ENCODE results near the gene IL32. TPM values are rescaled to one million over a fixed set of nuclear protein-coding genes. Genes with fewer than 3 reads are reported as not detected.

Gene IL32
- total and polyA plus RNA-seq, 9 of the 15 experiments (the other 6 are each of a cell fraction or from before 2014, with no cell fraction given) = 0.21 to 2.2 (median 0.37) TPM; not detected in 3

- TF ChIP-seq SREBF1 (IDR thresholded peaks at IDR 0.05; ENCODE audit: borderline replicate concordance, low read depth, low read length) (no peak), PTBP1 (IDR thresholded peaks at IDR 0.05; ENCODE audit: low read depth, low read length) (0 out of 2 replicates have a peak, but pooled peaks have one; percentile 42), ZBTB7A (IDR thresholded peaks at IDR 0.05; ENCODE audit: borderline replicate concordance, control insufficient read depth, low read depth, low read length) (0 out of 2 replicates have a peak, but pooled peaks have one; percentile 7)
Measured at GRCh38 chr16:3028716-3029319, 36.6 kb upstream of the IL32 start (continued).

GRCh38 chr16:3029491-3030221 lies 35.8 kb upstream of the IL32 start:
- peak overlapping the region; percentile 23; the same call in 1 of the 2 replicates for H3K4me3 ChIP-seq
- WGBS (ENCODE audit: insufficient coverage, low coverage, missing lambda C conversion rate) = 6% methylated on average over 54 of the region's 59 CpGs
- peak overlapping the region; percentile 71 for H2AFZ ChIP-seq (ENCODE audit: low read depth, low read length)
- peaks cover 20 to 51% of the 10 kb centered on the region in 2 experiments; a peak in 4 of 5 replicates for H3K27me3 ChIP-seq (ENCODE audit: control insufficient read depth in 2 of 2, insufficient read depth in 2 of 2, low read length in 2 of 2)
- in situ Hi-C loops (cut with MboI) = no loop called here
- intact Hi-C loops (cut with micrococcal nuclease) = loop anchor here (10.0 kb wide), 1 partner anchor 65 kb away; the partner anchor contains the start of genes KREMEN2 and PAQR4
- H4K20me1 ChIP-seq (replicated peaks; ENCODE audit: control insufficient read depth, insufficient read depth, low read length) = peaks cover 3% of the 10 kb centered on the region; the same call in 1 of the 2 replicates
- H3K9me1 ChIP-seq (ENCODE audit: control insufficient read depth, insufficient read depth, low read length) = no peaks in the 10 kb centered on the region
- DNase-seq (ENCODE audit: extremely low read depth in 1 of 4, low spot score in 3 of 4) = peak; percentile 59 to 80 (median 62)
- H3K4me2 ChIP-seq (ENCODE audit: insufficient read depth, low read length) = peak overlapping the region; percentile 67
- H3K9ac ChIP-seq (ENCODE audit: insufficient read depth in 1 of 2, low read depth in 2 of 2, low read length in 2 of 2) = peak overlapping the region; percentile 40 to 89; a peak in 3 of 4 replicates
- no TSS peak for BruUV-seq (replicated peaks)
- no peaks in the 10 kb centered on the region for H3K9me3 ChIP-seq (replicated peaks; ENCODE audit: control insufficient read depth, insufficient read depth, low read depth, low read length)
- FAIRE-seq = peak; percentile 29
- peak; percentile 69 for ATAC-seq
- H3K79me2 ChIP-seq (ENCODE audit: control insufficient read depth, insufficient read depth, low read length) = peaks cover 5% of the 10 kb centered on the region; the same call in 1 of the 3 replicates
- peaks cover 15 to 62% of the 10 kb centered on the region in 2 experiments for H3K4me1 ChIP-seq (replicated peaks in 1 of 2; ENCODE audit: control insufficient read depth in 2 of 2, insufficient read depth in 2 of 2, low read length in 2 of 2)
- POLR2A ChIA-PET = interaction anchor here (0.6 to 2.2 kb wide), 6 partner anchors 7 to 120 kb away, joined by 3 to 13 read pairs (median 3); partner anchors contain the start of genes HCFC1R1, THOC6 and TNFRSF12A
- H3K27ac ChIP-seq (ENCODE audit: extremely low read depth, low read depth, low read length) = no peak overlapping the region
- peaks cover 24% of the 10 kb centered on the region; the same call in 2 of the 3 replicates for H3K36me3 ChIP-seq (ENCODE audit: control insufficient read depth, insufficient read depth, low read length)
- CTCF ChIA-PET (ENCODE audit: low intra/inter-chr PET ratio) = no interaction called here
- TF ChIP-seq, protein P1, sequence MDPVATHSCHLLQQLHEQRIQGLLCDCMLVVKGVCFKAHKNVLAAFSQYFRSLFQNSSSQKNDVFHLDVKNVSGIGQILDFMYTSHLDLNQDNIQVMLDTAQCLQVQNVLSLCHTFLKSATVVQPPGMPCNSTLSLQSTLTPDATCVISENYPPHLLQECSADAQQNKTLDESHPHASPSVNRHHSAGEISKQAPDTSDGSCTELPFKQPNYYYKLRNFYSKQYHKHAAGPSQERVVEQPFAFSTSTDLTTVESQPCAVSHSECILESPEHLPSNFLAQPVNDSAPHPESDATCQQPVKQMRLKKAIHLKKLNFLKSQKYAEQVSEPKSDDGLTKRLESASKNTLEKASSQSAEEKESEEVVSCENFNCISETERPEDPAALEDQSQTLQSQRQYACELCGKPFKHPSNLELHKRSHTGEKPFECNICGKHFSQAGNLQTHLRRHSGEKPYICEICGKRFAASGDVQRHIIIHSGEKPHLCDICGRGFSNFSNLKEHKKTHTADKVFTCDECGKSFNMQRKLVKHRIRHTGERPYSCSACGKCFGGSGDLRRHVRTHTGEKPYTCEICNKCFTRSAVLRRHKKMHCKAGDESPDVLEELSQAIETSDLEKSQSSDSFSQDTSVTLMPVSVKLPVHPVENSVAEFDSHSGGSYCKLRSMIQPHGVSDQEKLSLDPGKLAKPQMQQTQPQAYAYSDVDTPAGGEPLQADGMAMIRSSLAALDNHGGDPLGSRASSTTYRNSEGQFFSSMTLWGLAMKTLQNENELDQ (CRISPR knock-in tag; IDR thresholded peaks at IDR 0.05; ENCODE audit: borderline replicate concordance) = no peak
- TF ChIP-seq ETV1 (tag; conservative IDR thresholded peaks at IDR 0.05; ENCODE audit: low read depth) (no peak), FOXK1 (CRISPR knock-in tag; IDR thresholded peaks at IDR 0.05; ENCODE audit: borderline replicate concordance) (no peak), NR2C2 (CRISPR knock-in tag; IDR thresholded peaks at IDR 0.05) (no peak), NR2C2 (tag; IDR thresholded peaks at IDR 0.05) (no peak), ETS2 (tag; IDR thresholded peaks at IDR 0.05; ENCODE audit: borderline replicate concordance, poor library complexity, severe bottlenecking) (no peak), PTRF (tag; IDR thresholded peaks at IDR 0.05) (no peak), MEF2D (tag; conservative IDR thresholded peaks at IDR 0.05; ENCODE audit: low read depth) (no peak), WHSC1 (IDR thresholded peaks at IDR 0.05; ENCODE audit: low read length) (no peak), ARID3B (CRISPR knock-in tag; IDR thresholded peaks at IDR 0.05; ENCODE audit: borderline replicate concordance) (no peak), XRCC4 (IDR thresholded peaks at IDR 0.05; ENCODE audit: extremely low read depth, insufficient read depth, insufficient read length) (no peak)
